Right atrium auricular region (tissue), 2 donors: Measurements from ENCODE around the gene LRRD1. TPM values are rescaled to one million over a fixed set of nuclear protein-coding genes. Genes with fewer than 3 reads are reported as not detected.
A peak's percentile ranks its signal among the peaks of the same experiment; 100 is the strongest.
"Not testable (repeated sequence)": the region's sequence is repeated elsewhere in the genome, so short reads cannot be mapped to it uniquely, and the experiment has no call there.

Experiments used
- DNase-seq: peaks from one replicate; pipeline ENCODE4 v3.0.0-alpha.2; 2019; ENCODE audit warnings: low spot score
- H3K27ac ChIP-seq, 2 donors: fragments of 200-600 bp; sonication (generic); 1 replicate in 1 of 2; 2 replicates in 1 of 2; pipeline ENCODE4 v1.5.1; 2016 to 2019
- H3K27me3 ChIP-seq, 2 donors: fragments of 200-600 bp; sonication (generic); one replicate each; pipeline versions ENCODE4 v1.5.1 to v1.6.0; 2017 to 2019
- H3K36me3 ChIP-seq: fragments of 200-600 bp; sonication (generic); one replicate; pipeline ENCODE4 v1.5.1; 2016
- H3K4me1 ChIP-seq, 2 donors: fragments of 200-600 bp; sonication (generic); one replicate each; pipeline versions ENCODE4 v1.5.1 to v1.6.0; 2017 to 2019
- H3K4me3 ChIP-seq, 2 donors: fragments of 200-600 bp; sonication (generic); 1 replicate in 1 of 2; 2 replicates in 1 of 2; pipeline ENCODE4 v1.5.1; 2017 to 2019; ENCODE audit warnings: mild to moderate bottlenecking in 1 of 2, moderate library complexity in 1 of 2
- H3K9me3 ChIP-seq, 2 donors: fragments of 200-600 bp; sonication (generic); one replicate each; pipeline ENCODE4 v1.5.1; 2019
- total RNA-seq, 2 donors: library from RNA; depleted of rRNA; stranded (reverse); fragments of >200 nt; gene quantifications; one replicate each; pipeline ENCODE4 v1.1.0, GENCODE V29; 2016
- TF ChIP-seq, protein P1 (sequence below), 2 donors: fragments of 200-600 bp; sonication (generic); IDR thresholded peaks; one replicate each; pipeline ENCODE4 v1.5.1; 2019; ENCODE audit warnings: antibody characterized with exemption in 2 of 2

The LRRD1 gene
- total RNA-seq, 2 donors from 2014 or later, result 0.30 TPM; not detected in 1

DNA sequence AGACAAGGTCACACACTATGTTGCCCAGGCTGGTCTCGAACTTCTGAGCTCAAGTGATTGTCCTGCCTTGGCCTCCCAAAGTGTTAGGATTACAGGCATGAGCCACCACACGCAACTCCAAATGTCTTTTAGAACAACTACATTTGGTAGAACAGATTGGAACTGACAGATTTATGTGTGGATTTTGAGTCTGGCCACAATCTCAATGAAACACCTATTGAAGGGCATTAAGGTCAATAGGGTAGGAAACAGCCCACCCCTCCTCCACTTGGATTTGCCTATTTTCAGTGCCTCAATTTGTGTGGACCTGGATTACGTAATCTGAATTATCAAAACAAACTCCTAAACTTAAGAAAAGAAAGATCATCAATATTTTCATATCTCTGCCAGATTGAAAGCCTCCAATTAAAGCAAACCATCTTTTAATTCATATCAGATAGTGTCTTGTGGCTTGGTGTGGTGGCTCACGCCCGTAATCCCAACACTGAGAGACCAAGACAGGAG lies 29.2 kb downstream of the LRRD1 start:
- Histone ChIP-seq H3K4me3 (no peak overlapping the region), H3K4me1 (no peaks in the 10 kb centered on the region), H3K9me3 (no peaks in the 10 kb centered on the region), H3K27ac (no peak overlapping the region), H3K36me3 (no peaks in the 10 kb centered on the region), H3K27me3 (no peaks in the 10 kb centered on the region)
- no peak for DNase-seq
- TF ChIP-seq, protein P1, sequence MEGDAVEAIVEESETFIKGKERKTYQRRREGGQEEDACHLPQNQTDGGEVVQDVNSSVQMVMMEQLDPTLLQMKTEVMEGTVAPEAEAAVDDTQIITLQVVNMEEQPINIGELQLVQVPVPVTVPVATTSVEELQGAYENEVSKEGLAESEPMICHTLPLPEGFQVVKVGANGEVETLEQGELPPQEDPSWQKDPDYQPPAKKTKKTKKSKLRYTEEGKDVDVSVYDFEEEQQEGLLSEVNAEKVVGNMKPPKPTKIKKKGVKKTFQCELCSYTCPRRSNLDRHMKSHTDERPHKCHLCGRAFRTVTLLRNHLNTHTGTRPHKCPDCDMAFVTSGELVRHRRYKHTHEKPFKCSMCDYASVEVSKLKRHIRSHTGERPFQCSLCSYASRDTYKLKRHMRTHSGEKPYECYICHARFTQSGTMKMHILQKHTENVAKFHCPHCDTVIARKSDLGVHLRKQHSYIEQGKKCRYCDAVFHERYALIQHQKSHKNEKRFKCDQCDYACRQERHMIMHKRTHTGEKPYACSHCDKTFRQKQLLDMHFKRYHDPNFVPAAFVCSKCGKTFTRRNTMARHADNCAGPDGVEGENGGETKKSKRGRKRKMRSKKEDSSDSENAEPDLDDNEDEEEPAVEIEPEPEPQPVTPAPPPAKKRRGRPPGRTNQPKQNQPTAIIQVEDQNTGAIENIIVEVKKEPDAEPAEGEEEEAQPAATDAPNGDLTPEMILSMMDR (IDR thresholded peaks at IDR 0.05), result no peak

DNA sequence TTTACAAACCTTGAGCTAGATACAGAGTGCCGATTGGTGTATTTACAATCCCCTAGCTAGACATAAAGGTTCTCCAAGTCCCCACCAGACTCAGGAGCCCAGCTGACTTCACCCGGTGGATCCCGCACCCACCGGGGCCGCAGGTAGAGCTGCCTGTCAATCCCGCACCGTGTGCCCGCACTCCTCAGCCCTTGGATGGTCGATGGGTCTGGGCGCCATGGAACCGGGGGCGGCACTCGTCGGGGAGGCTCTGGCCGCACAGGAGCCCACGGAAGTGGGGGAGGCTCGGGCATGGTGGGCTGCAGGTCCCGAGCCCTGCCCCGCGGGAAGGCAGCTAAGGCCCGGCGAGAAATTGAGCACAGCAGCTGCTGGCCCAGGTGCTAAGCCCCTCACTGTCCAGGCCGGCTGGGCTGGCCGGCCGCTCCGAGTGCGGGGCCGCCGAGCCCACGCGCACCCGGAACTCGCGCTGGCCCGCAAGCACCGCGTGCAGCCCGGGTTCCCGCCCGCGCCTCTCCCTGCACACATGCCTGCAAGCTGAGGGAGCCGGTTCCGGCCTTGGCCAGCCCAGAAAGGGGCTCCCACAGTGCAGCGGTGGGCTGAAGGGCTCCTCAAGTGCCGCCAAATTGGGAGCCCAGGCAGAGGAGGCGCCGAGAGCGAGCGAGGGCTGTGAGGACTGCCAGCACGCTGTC lies 35.6 kb downstream of the LRRD1 start:
- not testable (repeated sequence) for H3K4me1 ChIP-seq, H3K4me3 ChIP-seq, DNase-seq

DNA sequence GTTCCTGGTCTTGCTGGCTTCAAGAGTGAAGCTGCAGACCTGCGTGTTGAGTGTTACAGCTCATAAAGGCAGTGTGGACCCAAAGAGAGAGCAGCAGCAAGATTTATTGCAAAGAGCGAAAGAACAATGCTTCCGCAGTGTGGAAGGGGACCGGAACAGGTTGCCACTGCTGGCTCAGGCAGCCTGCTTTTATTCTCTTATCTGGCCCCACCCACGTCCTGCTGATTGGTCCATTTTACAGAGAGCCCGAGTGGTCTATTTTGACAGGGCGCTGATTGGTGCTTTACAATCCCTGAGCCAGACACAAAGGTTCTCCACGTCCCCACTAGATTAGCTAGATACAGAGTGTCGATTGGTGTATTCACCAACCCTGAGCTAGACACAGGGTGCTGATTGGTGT lies 36.2 kb downstream of the LRRD1 start:
- H3K4me1 ChIP-seq, H3K36me3 ChIP-seq, H3K4me3 ChIP-seq, H3K27ac ChIP-seq, H3K9me3 ChIP-seq, DNase-seq, H3K27me3 ChIP-seq: not testable (repeated sequence)

More for the DNA sequence above, 35.6 kb downstream of the LRRD1 start:
- not testable (repeated sequence) for H3K36me3 ChIP-seq, H3K27ac ChIP-seq, H3K9me3 ChIP-seq, H3K27me3 ChIP-seq

DNA sequence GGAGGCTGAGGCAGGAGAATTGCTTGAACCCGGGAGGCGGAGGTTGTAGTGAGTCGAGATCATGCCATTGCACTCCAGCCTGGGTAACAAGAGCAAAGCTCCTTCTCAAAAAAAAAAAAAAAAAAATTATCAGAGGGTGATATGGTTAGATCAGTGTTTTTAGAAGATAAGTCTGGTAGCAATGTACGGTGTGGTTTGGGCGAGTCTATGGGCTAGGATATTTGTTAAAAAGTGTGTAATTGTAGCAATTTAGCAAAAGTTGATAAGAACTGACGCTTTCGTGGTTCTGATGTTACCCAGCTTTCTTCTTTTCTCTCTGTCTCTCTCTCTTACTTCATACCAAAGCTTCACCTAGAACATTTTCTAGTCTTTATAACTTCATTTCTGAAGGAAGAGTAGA lies 37.8 kb downstream of the LRRD1 start:
- DNase-seq, result no peak
- Histone ChIP-seq H3K4me1 (no peaks in the 10 kb centered on the region), H3K27ac (no peak overlapping the region), H3K27me3 (no peaks in the 10 kb centered on the region), H3K36me3 (no peaks in the 10 kb centered on the region), H3K9me3 (no peaks in the 10 kb centered on the region), H3K4me3 (no peak overlapping the region)
- TF ChIP-seq, protein P1 (IDR thresholded peaks at IDR 0.05), result no peak

DNA sequence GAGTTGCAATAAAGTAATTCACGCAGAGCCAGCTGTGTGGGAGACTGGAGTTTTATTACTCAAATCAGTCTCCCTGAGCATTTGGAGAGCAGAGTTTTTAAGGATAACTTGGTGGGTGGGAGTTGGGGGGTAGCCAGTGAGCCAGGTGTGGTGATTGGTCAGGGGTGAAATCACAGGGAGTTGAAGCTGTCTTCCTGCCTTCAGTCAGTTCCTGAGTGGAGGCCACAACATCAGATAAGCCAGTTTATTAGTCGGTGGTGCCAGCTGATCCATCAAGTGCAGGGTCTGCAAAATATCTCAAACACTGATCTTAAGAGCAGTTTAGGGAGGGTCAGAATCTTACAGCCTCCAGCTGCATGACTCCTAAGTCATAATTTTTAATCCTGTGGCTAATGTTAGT lies 41.4 kb downstream of the LRRD1 start:
- TF ChIP-seq, protein P1 (IDR thresholded peaks at IDR 0.05), result no peak
- Histone ChIP-seq H3K27ac (no peak overlapping the region), H3K27me3 (no peaks in the 10 kb centered on the region), H3K4me3 (no peak overlapping the region), H3K9me3 (no peaks in the 10 kb centered on the region), H3K4me1 (peaks cover 0 to 18% of the 10 kb centered on the region in 2 donors), H3K36me3 (no peaks in the 10 kb centered on the region)
- no peak for DNase-seq

DNA sequence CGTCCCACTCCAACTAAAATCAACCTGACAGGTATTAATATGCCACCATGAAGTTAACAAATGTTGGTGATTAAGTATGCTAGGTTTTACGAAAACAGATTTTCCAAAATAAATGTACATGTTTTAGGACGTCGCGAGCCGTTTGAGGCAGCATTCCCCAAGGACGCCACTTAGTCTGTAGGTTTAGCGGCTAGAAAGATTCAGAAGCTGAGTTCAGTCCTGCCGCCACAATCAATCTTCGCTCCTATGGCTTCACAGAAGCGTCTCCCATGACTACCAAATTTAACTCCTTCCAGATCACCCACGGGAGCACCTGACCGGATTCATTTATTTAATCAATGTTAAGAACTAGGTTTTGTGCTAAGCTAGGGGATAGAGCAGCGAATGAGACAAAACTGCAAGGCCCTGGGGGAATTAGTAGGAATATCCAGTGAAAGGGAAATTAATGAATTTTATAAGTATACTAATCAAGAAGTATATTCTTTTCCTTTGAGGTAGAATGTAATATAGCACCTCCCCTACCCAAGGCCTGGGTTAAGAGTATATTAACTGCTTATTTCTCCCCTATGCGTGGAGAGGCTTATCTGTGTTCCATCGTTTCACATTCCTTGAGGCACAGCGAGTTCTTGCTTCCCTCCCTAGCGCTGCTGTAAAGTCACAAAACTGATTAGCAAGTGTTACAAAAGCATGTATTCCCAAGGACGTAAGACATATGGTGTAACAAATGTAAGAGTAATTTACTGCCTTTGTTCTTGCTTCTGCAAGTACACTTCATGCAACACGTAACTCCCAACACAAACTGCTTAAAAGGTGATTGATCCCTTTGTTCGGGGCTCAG lies 43.7 kb downstream of the LRRD1 start:
- DNase-seq, result no peak
- no peaks in the 10 kb centered on the region for H3K27me3 ChIP-seq
- peak overlapping the region; percentile 95 to 97 for H3K27ac ChIP-seq
- H3K9me3 ChIP-seq, result no peaks in the 10 kb centered on the region
- H3K4me1 ChIP-seq, result peaks cover 0 to 25% of the 10 kb centered on the region in 2 donors
- TF ChIP-seq, protein P1 (IDR thresholded peaks at IDR 0.05), result no peak
- H3K36me3 ChIP-seq, result no peaks in the 10 kb centered on the region
- peak overlapping the region; percentile 79 to 99 for H3K4me3 ChIP-seq
